Measurements from ENCODE around the gene BCAT1.
A peak's percentile ranks its signal among the peaks of the same experiment; 100 is the strongest.

BCAT1 gene

GRCh38 chr12:24948757-24949722, at the start of gene BCAT1:
TSS of gene BCAT1 (minus strand) at chr12:24949101. CDS start at chr12:24948932, 169 bp downstream.
- TF ChIP-seq, protein P1, sequence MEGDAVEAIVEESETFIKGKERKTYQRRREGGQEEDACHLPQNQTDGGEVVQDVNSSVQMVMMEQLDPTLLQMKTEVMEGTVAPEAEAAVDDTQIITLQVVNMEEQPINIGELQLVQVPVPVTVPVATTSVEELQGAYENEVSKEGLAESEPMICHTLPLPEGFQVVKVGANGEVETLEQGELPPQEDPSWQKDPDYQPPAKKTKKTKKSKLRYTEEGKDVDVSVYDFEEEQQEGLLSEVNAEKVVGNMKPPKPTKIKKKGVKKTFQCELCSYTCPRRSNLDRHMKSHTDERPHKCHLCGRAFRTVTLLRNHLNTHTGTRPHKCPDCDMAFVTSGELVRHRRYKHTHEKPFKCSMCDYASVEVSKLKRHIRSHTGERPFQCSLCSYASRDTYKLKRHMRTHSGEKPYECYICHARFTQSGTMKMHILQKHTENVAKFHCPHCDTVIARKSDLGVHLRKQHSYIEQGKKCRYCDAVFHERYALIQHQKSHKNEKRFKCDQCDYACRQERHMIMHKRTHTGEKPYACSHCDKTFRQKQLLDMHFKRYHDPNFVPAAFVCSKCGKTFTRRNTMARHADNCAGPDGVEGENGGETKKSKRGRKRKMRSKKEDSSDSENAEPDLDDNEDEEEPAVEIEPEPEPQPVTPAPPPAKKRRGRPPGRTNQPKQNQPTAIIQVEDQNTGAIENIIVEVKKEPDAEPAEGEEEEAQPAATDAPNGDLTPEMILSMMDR (conservative IDR thresholded peaks at IDR 0.05): peak; percentile 17; the same call in 1 of the 2 replicates
- TF ChIP-seq ZFX (IDR thresholded peaks at IDR 0.05): no peak
- H3K27ac ChIP-seq: peak within 1 kb of the TSS; percentile 56

- TF ChIP-seq, protein P1 (conservative IDR thresholded peaks at IDR 0.05): no peak
- no peak for TF ChIP-seq ZFX (IDR thresholded peaks at IDR 0.05)
- no peak overlapping the region for H3K27ac ChIP-seq
Observed at GRCh38 chr12:24997970-24998582, 49.2 kb upstream of the BCAT1 start.

DNA sequence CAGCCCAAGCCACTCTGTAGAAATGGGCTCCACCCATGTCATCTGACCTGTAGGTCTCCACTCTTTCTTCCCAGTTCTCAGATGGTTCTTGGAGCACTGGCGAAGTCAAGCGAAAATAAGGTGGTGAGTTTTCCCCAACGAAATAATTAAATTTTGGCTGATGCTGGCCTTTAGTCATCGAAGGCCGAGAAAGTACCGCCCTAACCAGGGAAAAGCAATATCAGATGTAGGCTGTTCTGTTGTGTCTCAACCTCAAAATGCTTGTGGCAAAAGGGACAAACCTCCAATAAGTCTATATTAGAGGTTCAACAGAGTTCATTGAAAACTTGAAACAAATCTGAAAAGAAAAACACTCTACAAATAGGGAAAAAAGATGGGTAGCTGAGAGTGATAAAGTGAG, 48.6 kb upstream of the BCAT1 start:
- no peak overlapping the region for H3K27ac ChIP-seq
- TF ChIP-seq, protein P1 (conservative IDR thresholded peaks at IDR 0.05): no peak
- TF ChIP-seq ZFX (IDR thresholded peaks at IDR 0.05): no peak

DNA sequence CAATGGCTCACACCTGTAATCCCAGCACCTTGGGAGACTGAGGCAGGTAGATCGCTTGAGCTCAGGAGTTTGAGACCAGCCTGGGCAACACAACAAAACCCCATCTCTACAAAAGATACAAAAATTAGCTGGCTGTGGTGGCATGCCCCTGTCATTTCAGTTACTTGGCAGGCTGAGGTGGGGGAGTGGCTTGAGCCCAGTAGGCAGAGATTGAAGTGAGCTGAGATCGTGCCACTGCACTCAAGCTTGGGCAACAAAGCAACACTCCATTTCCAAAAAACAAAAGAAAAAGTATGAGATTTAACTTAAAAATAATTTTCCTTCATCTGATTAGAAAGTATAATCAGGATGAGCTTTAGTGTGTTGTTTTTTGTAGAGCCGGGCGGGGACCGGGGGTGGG, 47.9 kb upstream of the BCAT1 start:
- H3K27ac ChIP-seq: no peak overlapping the region
- no peak for TF ChIP-seq ZFX (IDR thresholded peaks at IDR 0.05)

DNA sequence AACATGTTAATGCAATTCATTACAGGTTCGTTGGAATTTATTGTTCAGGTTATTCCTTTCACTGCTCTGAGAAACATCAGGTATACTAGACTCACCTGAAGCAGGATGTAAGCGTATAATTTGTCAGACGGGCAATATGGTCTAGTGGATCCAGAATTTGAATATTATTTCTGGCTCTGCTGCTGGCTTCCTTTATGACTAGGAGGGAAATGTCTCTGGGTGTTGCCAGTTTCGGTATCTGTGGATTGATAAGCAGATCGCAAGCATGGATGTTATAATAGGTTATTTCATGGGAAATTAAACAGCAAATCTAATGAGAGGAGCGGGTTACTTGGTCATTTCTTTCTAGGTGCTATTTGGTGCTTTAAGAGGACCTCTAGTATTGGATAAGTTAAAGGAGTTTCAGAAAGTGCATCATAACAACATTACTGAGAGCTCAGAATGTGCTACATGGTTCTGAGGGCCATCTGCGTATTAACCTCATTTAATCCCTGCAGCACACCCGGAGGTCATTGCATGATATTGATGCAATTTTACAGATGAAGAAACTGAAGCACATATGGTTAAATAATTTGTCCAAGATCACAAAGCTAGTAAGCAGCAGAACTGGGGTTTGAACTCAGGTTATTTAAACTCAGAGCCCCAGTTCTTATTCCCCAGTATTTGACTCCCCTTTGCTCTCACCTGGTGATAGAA, 47.3 kb upstream of the BCAT1 start:
- no peak for TF ChIP-seq ZFX (IDR thresholded peaks at IDR 0.05)
- TF ChIP-seq, protein P1 (conservative IDR thresholded peaks at IDR 0.05): no peak
- H3K27ac ChIP-seq: no peak overlapping the region

DNA sequence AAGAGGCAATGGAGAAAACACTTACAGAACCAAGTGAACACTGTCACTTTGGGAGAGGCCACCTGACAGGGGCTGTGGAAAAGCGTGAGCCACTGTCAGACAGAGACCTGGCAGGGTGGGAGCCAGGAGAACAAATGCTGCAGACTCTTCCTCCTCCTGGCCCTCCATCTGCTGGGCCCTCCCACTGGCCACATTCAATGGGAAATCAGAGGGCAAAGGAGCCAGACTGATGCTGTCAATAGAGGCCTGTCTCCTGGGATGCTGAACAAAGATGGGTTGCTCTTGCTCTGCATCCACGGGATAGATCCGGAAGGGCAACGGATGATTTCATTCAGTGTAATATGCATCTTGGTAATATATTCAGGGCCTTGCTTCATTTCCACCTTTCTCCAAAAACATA, 44.9 kb upstream of the BCAT1 start:
- TF ChIP-seq, protein P1 (conservative IDR thresholded peaks at IDR 0.05): no peak
- no peak for TF ChIP-seq ZFX (IDR thresholded peaks at IDR 0.05)
- H3K27ac ChIP-seq: no peak overlapping the region

GRCh38 chr12:24991209-24992049, 42.5 kb upstream of the BCAT1 start:
- TF ChIP-seq ZFX (IDR thresholded peaks at IDR 0.05): no peak
- TF ChIP-seq, protein P1 (conservative IDR thresholded peaks at IDR 0.05): peak; percentile 76
- no peak overlapping the region for H3K27ac ChIP-seq
